GM15510 (cell line): ENCODE results near the gene SLC16A8.

Experiments
- POLR2A ChIP-seq: IDR thresholded peaks from 3 replicates; pipeline ENCODE4 v1.6.1; 2011; ENCODE audit warnings: borderline replicate concordance; ENCODE audit not compliant: insufficient read length; ENCODE audit errors: extremely low read depth

Gene SLC16A8

DNA sequence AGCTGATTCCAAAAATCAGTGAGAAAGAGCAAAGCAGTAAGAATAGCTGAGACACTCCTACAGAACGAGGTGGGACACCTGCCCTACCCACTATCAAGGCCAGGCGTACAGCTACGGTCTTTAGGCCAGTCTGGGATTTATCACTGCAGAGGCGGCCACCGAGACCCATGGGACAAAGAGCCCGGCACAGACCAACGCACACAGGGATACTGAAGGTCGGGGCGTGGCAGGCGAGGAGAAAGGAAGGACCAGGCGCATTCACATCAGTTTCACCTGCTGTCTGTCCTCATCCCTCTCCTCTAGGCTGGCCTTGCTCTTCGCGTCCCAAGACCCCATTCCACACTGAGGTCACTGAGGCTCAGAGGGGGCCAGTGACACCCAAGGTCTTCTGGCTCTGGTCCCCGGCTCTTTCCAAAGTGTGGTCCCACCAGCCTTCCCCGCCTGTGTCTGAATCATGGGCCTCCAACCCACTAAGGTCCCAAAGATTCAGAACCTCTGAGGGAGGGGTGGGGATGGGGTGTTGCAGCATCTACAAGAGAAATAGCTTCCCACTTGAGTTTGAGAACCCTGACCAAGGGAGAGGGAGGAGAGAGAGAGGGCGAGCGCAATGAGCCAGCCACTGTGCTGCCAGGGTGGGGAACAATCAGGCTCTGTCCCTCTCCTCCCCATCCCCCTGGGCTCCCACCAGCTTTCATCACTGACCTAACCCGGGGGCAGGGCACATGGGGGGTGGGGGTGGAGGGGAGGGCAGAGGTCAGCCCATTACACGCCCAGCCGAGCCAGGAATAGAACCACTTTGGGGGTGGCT, 34.0 kb downstream of the SLC16A8 start:
- TF ChIP-seq POLR2A: no peak

DNA sequence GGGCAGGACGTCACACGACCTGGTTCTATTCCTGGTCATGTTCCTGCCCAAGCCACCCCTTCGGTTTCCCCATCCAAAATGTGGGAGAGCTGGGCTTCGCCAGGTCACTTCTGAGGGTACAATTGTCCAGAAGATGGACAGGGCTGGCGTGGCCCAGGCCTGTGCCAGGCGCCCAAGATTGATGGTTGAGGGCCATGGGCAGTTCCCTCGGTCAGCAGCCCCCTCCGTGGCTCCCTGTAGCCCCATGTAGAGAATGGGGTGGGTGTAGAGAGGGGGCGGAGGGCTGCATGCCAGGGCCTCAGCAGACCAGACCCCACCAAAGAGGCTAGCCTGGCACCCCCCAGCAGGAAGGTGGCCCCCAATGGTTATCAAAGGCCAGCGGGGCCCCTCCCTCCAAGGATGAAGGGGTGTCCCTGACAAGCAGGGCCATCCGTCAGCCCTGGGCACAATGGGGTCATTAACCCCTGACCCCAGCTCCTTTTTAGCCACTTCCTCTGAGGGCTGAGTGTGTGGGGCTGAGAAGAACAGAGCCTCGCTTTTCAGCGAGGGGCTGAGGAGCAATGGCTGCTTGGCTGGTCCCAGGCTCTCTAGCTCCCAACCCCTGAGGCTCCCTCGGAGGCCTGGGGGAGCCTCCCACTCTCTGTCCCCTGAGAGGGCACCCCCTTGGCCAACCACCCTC, 37.8 kb downstream of the SLC16A8 start:
- TF ChIP-seq POLR2A: no peak

DNA sequence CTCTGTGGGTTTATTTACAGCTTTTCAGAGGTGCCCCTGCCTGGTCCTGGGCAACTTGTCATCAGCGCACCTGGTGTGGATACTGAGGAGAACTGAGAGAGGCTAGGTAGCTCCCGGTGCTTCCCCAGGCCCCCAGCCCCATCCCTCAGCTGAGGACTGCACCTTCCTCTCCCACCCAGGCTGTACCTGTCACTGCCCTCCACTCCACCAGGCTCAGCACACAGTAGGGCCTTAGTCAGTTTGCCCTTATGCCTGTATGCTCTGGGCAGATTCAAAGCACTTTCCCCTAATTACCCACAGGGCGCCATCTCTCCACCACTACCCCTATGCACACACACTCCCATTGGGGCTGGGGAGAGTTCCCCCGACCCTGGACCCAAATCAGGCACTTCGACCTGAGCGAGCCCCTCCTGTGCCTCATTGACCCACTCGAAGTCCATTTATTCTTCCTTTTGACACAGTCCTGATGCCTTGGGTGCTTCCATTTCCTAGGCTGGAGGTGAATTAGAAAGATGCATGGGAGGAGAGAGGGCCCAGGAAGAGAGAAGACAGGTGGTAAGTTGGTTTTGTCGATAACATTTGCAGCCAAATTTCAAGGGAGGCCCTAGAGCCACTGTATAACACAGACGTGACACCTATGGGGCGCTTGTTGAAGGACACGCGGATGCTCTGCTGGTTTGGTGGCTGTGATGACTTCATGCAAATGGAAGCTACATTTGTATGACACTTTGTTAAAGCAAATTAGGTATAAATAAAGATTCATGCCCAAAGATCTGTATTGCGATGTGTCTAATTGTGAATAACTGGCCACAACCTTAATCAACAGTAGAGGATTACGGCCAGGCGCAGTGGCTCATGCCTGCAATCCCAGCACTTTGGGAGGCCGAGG, 40.6 kb downstream of the SLC16A8 start:
- TF ChIP-seq POLR2A: no peak

DNA sequence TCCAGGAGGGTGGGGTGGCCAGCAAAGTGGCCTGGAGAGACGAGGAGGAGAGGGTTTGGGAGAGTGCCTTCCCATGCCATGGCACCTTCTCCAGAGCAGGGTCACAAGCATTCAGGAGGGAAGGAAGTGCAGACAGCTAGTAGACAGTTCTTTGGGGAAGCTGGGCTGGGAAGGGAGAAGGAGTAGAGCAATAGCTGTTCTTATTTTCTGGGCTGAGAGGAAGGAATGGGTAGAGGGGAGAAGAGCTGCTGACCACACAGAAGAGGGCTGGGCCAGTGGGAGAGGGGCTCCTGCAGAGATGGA, 41.5 kb downstream of the SLC16A8 start:
- no peak for TF ChIP-seq POLR2A

DNA sequence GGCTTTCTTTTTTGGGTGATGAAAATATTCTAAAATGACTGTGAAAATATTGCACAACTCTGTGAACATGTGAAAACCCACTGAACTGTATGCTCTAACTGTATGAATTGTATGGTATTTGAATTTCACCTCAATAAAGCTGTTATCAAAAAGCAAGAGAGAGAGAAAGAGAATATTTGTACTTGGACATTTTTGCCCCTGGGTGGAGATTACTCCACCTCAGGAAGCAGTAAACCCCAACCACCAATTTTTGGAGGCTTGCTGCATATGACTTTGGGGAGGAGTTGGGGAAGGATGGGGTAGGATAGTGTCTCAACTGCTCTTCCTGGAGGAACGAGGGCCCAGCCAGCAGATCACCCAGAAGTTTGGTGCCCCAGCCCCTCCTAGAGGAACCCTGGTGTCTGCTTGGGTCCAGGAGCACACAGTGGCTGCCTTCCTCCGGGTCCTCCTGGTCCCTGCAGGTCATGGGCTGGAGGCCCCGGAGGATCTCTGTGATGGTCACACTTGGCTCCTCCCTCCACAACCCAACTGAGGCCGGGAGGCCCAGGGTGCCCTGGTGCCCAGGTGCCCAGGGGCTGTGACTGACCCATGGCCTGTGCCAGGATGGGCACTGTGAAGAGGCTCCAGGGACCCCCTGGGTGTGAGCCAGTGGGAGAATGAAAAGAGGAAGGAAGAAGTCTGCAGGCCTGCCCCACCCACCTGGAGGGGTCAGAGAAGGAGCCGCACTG, 42.1 kb downstream of the SLC16A8 start:
- no peak for TF ChIP-seq POLR2A

DNA sequence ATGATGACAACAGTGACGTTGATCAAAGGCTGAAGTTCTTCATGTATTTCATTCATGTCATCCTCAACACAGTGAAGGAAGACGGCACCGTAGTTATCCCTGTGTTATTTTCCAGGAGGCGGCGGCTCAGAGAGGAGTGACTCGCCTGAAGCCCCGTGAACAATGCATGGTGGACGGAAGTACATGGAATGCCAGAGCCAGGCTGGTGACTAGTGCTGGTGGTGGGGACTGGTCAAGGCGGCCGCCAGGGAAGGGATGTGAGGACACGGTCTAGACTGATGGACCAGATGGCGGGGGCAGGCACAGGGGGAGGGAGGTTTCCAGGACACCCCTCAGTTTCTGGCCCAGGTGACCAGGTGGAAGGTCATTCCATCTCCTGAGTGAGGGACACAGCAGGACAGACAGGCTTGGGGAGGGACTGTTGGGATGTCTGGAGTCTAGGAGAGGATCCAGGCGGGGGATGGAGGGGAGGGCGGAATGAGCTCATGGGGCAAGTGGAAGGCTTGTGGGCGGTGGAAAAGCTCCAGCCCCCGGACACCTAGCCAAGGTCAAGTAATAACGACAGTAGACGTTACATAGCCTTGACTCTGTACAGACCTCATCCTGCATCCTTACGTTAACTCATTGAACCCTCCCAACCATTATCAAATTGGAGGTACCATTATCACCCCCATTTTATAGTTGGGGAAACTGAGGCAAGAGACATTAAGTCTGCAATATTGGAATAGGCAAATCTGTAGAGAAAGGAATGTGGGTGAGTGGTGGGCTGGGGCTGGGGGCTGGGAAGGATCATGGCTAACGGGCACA, 42.8 kb downstream of the SLC16A8 start:
- TF ChIP-seq POLR2A: no peak

DNA sequence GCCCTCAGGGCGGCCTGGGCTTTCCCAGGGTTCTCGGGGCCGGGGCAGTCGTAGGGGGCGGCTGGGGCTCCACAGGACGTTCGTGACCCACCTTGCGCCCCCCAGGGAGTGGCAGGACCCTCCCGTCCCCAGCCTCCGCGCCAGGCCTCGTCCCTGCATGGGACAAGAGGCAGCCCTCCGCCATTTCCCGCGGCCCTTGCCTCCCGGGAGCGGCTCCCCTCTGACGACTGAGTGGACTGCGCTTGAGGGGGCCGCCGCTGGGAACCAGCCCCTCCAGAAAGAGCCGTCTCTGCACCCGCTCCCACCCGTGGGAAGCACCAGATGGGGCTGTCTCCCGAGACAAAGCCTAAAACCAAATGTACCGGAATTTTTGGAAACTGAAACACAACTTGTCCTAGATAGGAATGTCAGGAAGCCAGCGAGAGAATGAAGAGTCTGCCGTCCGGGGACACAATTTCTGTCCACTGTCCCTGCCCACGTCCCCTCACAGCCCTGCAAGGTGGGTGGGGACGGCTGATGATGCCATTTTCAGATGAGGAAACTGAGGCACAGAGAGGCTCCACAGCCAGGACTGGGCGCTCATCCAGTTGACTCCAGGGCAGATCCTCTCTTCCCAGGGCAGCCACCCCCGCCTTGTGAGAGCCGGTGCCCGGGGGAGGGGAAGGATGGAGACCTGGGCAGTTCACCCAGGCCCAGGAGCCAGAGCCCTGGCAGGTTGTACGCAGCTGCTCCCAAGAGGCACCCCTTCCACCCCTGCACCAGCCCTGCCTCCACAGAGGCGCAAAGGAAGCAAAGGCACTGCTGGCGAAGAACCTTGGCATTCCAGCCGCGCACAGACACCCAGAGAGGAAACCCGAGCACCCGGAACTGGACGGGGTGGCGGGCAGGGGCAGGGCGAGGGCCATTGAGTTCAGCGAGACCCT, 44.8 kb downstream of the SLC16A8 start:
- TF ChIP-seq POLR2A: no peak

DNA sequence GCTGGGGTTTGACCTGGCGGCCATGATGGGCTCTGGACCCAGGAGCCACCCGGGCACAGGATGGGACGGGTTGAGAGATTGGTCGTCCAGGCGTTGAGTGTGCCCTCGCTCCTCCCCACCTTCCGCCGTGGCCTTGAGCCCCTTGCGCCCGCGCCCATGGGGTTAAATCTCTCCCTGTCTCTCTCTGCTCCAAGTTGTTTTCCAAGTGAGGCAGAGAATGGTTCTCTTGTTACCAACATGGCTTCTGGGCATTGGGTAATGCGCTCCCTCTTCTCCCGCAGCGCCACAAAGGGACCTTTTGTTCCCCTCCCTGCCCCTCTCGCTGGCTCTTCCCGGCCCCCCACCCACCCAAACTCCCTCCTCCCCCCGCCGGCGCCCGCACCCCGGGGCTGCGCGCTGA, 45.6 kb downstream of the SLC16A8 start:
- TF ChIP-seq POLR2A: no peak

DNA sequence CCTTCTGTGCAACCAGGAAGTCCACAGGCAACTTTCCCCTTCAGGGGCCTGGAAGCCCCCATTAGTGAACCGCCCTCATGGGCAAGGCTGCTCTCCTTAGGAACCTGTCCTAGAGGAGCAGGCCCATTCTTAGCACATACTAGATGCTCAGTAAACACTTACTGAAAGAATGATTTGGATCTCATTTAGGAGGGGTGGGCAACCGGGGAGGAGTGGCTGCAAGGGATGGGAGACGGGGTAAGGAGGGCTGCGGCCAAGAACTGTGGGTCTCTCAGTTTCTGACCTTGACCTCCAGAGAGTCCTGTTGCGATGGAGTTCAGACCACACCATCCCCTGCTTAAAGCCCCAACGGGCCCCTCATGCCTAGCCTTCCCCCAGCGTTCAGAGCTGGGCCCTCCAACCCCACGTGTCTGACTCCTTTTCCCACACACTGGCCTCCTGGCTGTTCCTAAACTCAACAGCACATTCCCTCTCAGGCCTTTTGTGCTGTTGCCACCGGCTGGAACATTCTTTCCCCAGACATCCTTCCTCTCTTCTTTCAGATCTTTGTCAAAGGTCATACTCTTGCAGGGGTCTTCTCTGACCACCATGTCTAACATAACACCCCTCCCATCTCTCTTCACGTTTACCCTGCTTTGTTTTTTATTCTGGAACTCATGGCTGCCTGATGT, 47.5 kb downstream of the SLC16A8 start:
- TF ChIP-seq POLR2A: no peak

DNA sequence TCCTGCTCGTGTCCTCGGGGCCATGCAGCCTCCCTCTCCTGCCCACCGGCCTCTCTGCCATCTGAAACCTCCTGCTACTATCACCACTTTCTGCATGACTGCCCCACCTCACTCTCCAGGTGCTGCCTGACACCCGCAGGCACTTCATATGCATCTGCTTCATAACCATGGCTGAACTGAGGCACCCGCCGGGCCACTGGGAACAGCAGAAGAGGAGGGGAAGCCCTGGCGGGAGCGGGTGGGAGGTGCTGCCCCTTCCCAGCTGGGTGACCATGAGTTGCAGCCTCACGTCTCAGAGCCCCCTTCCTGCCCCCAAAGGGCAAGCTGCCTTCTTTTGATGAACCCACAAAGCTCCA, 48.5 kb downstream of the SLC16A8 start:
- TF ChIP-seq POLR2A: no peak

DNA sequence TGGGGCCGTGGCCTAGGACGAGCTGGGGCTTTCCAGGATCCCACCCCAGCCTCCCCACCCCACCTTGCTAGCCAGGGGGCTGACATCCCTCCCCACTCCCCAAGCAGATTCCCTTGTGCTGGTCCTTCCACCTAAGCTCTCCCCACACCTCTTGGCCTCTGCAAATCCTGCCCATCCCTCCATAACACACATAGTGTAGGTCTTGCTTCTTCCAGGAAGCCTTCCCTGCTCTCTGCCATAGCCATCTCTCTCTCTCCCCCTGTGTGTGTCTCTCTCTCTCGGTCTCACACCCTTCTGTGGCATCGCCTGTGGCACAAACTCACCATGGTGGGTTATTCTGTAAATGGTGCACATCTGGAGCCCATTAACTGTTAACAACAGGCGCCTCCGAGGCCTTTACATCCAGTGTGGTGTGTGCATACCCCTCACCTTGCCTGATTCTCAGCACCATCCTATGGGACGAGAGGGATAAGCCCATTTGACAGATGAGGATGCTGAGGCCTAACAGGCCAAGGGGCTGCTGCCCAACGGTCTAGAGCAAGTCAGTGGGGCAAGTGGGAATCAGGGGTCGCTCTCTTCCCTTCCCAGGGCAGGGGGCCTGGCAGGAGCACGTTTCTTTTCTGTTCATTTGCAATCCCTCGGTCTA, 49.0 kb downstream of the SLC16A8 start:
- TF ChIP-seq POLR2A: no peak

DNA sequence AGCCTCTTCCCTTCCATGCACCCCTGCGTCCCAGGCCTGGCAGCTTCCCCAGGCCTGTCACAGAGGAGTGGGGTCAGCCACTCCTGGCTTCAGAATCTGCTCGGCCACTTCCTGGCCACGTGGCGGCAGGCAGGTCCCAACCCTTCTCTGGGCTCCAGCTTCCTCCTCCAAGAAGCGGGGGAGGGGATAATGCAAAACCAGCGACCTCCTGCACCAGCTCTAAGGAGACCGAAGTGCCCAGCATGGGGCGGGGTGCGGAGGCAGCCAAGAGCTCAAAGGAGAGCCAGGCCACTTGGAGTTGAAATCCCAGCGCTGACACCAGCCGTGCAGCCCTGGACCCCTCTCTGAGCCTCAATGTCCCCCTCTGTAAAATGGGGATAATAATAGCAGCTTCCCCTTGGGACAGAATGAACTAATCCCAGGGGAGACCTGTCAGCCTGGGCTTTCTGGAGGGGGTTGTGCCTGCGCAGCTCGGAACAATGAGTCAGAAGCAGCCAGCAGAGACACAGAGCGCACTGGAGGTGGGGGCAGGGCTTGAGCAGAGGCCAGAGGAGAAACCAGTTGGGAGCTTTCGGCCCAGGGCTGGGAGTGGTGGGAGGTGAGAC, 49.6 kb downstream of the SLC16A8 start:
- no peak for TF ChIP-seq POLR2A
